Activated gamma-delta T cell (primary cell): ENCODE data around the gene MATCAP1.

Source experiments
- DNase-seq: peaks from one replicate; lab custom pipeline; 2025; lab: John Stamatoyannopoulos, UW

MATCAP1 gene

DNA sequence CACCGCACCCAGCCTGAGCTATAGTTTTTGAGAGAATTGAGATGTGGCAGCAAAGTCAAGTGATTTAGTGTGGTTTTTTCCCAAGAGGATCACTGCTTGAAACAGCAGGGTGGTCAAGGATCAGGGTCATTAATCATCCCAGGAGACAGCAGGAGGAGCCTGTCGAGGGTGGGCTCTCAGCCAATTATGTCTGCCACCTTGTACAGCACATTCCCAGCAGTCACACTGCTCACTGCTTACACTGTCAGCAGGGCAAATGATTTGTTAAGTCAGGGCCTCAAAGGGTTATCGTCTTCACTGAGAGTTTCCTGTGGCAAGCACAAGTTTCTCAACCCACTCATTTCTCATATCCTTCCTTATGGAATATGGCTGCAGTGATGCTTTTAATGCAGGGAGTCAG, 46.2 kb downstream of the MATCAP1 start:
- no peak for DNase-seq

GRCh38 chr16:67129422-67129821, 54.3 kb downstream of the MATCAP1 start:
- no peak for DNase-seq

GRCh38 chr16:67128887-67129286, 54.9 kb downstream of the MATCAP1 start:
- no peak for DNase-seq

GRCh38 chr16:67128417-67128816, 55.3 kb downstream of the MATCAP1 start:
- no peak for DNase-seq
